Endodermal cell (in vitro differentiated cells): ENCODE results near the gene OR1J4. TPM values are rescaled to one million over a fixed set of nuclear protein-coding genes. Genes with fewer than 3 reads are reported as not detected.

Source experiments
- DNase-seq: peaks from one replicate; pipeline ENCODE4 v3.0.0-alpha.2; 2017
- H3K27ac ChIP-seq: 2 replicates; pipeline ENCODE4 v1.5.1; 2013; ENCODE audit warnings: mild to moderate bottlenecking, low read depth, low read length, moderate library complexity
- H3K27me3 ChIP-seq: 2 replicates; pipeline ENCODE4 v1.6.1; 2013; ENCODE audit warnings: mild to moderate bottlenecking, low read length, moderate library complexity; ENCODE audit not compliant: insufficient read depth, control insufficient read depth, poor library complexity, severe bottlenecking
- H3K36me3 ChIP-seq: 2 replicates; pipeline ENCODE4 v1.7.0; 2013; ENCODE audit warnings: mild to moderate bottlenecking, low read length, moderate library complexity; ENCODE audit not compliant: control insufficient read depth, insufficient read depth
- H3K4me1 ChIP-seq: one replicate; pipeline ENCODE4 v1.7.0; 2013; ENCODE audit warnings: low read length; ENCODE audit not compliant: control insufficient read depth, insufficient read depth
- H3K4me3 ChIP-seq: 2 replicates; pipeline ENCODE4 v1.5.1; 2013; ENCODE audit warnings: mild to moderate bottlenecking, low read length, moderate library complexity
- H3K9ac ChIP-seq: 2 replicates; pipeline ENCODE4 v1.6.1; 2013; ENCODE audit warnings: mild to moderate bottlenecking, low read length, moderate library complexity; ENCODE audit not compliant: poor library complexity, severe bottlenecking; ENCODE audit errors: extremely low read depth
- H3K9me3 ChIP-seq: 2 replicates; pipeline ENCODE4 v1.6.1; 2013; ENCODE audit warnings: mild to moderate bottlenecking, low read length, moderate library complexity; ENCODE audit not compliant: control insufficient read depth
- H3K27ac Mint-ChIP-seq: 2 replicates; pipeline ENCODE4 v1.8.0; 2020; ENCODE audit warnings: mixed read lengths
- H3K27me3 Mint-ChIP-seq: 2 replicates; pipeline ENCODE4 v1.8.0; 2021; ENCODE audit warnings: mild to moderate bottlenecking, mixed read lengths; ENCODE audit not compliant: insufficient read depth
- H3K36me3 Mint-ChIP-seq: 2 replicates; pipeline ENCODE4 v1.8.0; 2020; ENCODE audit warnings: low read depth, mixed read lengths
- H3K4me1 Mint-ChIP-seq: 2 replicates; pipeline ENCODE4 v1.8.0; 2020; ENCODE audit warnings: mixed read lengths
- H3K4me3 Mint-ChIP-seq: 2 replicates; pipeline ENCODE4 v1.8.0; 2020; ENCODE audit warnings: mild to moderate bottlenecking, moderate library complexity, mixed read lengths
- H3K9me3 Mint-ChIP-seq: 2 replicates; pipeline ENCODE4 v1.8.0; 2020; ENCODE audit warnings: mild to moderate bottlenecking, mixed read lengths
- CTCF ChIP-seq: fragments of 200-600 bp; sonication (generic); conservative IDR thresholded peaks from 2 replicates; pipeline ENCODE4 v1.5.0; 2021; ENCODE audit warnings: antibody characterized with exemption, mild to moderate bottlenecking
- WGBS, 2 experiments: methylation state at CpG; one replicate each; pipeline versions ENCODE4 v1.1.5 to v1.1.7; 2013; ENCODE audit warnings: missing lambda C conversion rate in 2 of 2, mixed read lengths in 1 of 2; ENCODE audit not compliant: insufficient coverage in 1 of 2, insufficient read length in 1 of 2; 5-methylcytosine and 5-hydroxymethylcytosine counted together
- total RNA-seq, 2 donors: library from RNA; stranded (reverse); fragmentation: NEBNext Ultra II Directional in 1 of 2; extraction: Animal tissue kit (Norgen Biotek cat#: 25700) in 1 of 2; gene quantifications; 2 replicates in 1 of 2; 3 replicates in 1 of 2; pipeline ENCODE4 v1.2.1, GENCODE V29; 2021

OR1J4 gene
- total RNA-seq, 2 donors from 2014 or later, result not detected

GRCh38 chr9:122477346-122477745 is 41.6 kb upstream of the OR1J4 start:
- no peaks in the 10 kb centered on the region for H3K4me1 Mint-ChIP-seq
- H3K4me1 ChIP-seq, result no peaks in the 10 kb centered on the region
- no peak for DNase-seq
- 74 to 83% methylated on average over 3 of the region's 3 CpGs for WGBS, 2 experiments
- H3K4me3 Mint-ChIP-seq, result no peak overlapping the region
- H3K9me3 Mint-ChIP-seq, result no peaks in the 10 kb centered on the region
- H3K36me3 ChIP-seq, result no peaks in the 10 kb centered on the region
- no peak overlapping the region for H3K4me3 ChIP-seq
- no peak overlapping the region for H3K9ac ChIP-seq
- no peak overlapping the region for H3K27ac Mint-ChIP-seq
- H3K27me3 ChIP-seq, result no peaks in the 10 kb centered on the region
- no peaks in the 10 kb centered on the region for H3K9me3 ChIP-seq
- H3K27ac ChIP-seq, result no peak overlapping the region
- TF ChIP-seq CTCF, result no peak
- peaks cover 16% of the 10 kb centered on the region for H3K27me3 Mint-ChIP-seq
- H3K36me3 Mint-ChIP-seq, result no peaks in the 10 kb centered on the region

GRCh38 chr9:122477826-122478225 is 41.1 kb upstream of the OR1J4 start, which contains the start of gene OR1J1:
OR1J1 (minus strand) TSS chr9:122477926; CDS start chr9:122477926, 0 bp downstream.
- Histone ChIP-seq H3K27ac (no peak within 1 kb of the TSS), H3K27me3 (no peaks in the 10 kb centered on the region), H3K4me3 (no peak within 1 kb of the TSS), H3K9ac (no peak within 1 kb of the TSS), H3K9me3 (no peaks in the 10 kb centered on the region), H3K4me1 (no peaks in the 10 kb centered on the region), H3K36me3 (no peaks in the 10 kb centered on the region)
- H3K36me3 Mint-ChIP-seq, result no peaks in the 10 kb centered on the region
- DNase-seq, result no peak
- peaks cover 16% of the 10 kb centered on the region for H3K27me3 Mint-ChIP-seq
- no peak within 1 kb of the TSS for H3K27ac Mint-ChIP-seq
- H3K4me1 Mint-ChIP-seq, result no peaks in the 10 kb centered on the region
- no peak within 1 kb of the TSS for H3K4me3 Mint-ChIP-seq
- H3K9me3 Mint-ChIP-seq, result no peaks in the 10 kb centered on the region
- TF ChIP-seq CTCF, result no peak
- WGBS, 2 experiments, result 70 to 77% methylated on average over 4 to 6 of the region's 6 CpGs

GRCh38 chr9:122479062-122479461 is 39.9 kb upstream of the OR1J4 start:
- Mint-ChIP-seq H3K36me3 (no peaks in the 10 kb centered on the region), H3K27me3 (peaks cover 11% of the 10 kb centered on the region), H3K27ac (no peak overlapping the region), H3K4me1 (no peaks in the 10 kb centered on the region), H3K9me3 (no peaks in the 10 kb centered on the region), H3K4me3 (no peak overlapping the region)
- Histone ChIP-seq H3K9me3 (no peaks in the 10 kb centered on the region), H3K4me3 (no peak overlapping the region), H3K27me3 (no peaks in the 10 kb centered on the region), H3K9ac (no peak overlapping the region), H3K4me1 (no peaks in the 10 kb centered on the region), H3K27ac (no peak overlapping the region), H3K36me3 (no peaks in the 10 kb centered on the region)
- no peak for DNase-seq
- WGBS, 2 experiments, result 84 to 90% methylated on average over 2 to 5 of the region's 5 CpGs
- no peak for TF ChIP-seq CTCF
